Neural cell (in vitro differentiated cells): ENCODE measurements around the gene CEACAM19. TPM values are rescaled to one million over a fixed set of nuclear protein-coding genes. Genes with fewer than 3 reads are reported as not detected.
"Not testable (repeated sequence)": the region's sequence is repeated elsewhere in the genome, so short reads cannot be mapped to it uniquely, and the experiment has no call there.

ENCODE experiments used
- H2AFZ ChIP-seq: fragments of 200-600, 300-800 bp; sonication (generic), shearing (Covaris generic); 2 replicates; pipeline ENCODE4 v1.6.0; 2014; ENCODE audit warnings: low read depth, mild to moderate bottlenecking, antibody characterized with exemption, low read length, moderate library complexity
- H3F3A ChIP-seq: fragments of 200-600 bp; shearing (Covaris generic); 2 replicates; pipeline ENCODE4 v1.6.1; 2016; ENCODE audit warnings: mild to moderate bottlenecking, moderate library complexity, mixed read lengths, antibody characterized with exemption, low read length; ENCODE audit not compliant: insufficient read depth, poor library complexity, severe bottlenecking
- H3K27ac ChIP-seq: fragments of 200-600, 300-800 bp; sonication (generic), shearing (Covaris generic); 2 replicates; pipeline ENCODE4 v1.5.1; 2014; ENCODE audit warnings: mild to moderate bottlenecking, low read length, moderate library complexity
- H3K27me3 ChIP-seq: fragments of 300-800, 200-600 bp; sonication (generic), shearing (Covaris generic); 2 replicates; pipeline ENCODE4 v1.6.0; 2014; ENCODE audit warnings: mild to moderate bottlenecking, low read depth, low read length, moderate library complexity; ENCODE audit not compliant: insufficient read depth
- H3K36me3 ChIP-seq: fragments of 300-800, 200-600 bp; sonication (generic), shearing (Covaris generic); 2 replicates; pipeline ENCODE4 v1.5.1; 2014; ENCODE audit warnings: mild to moderate bottlenecking, antibody characterized with exemption, low read length, moderate library complexity; ENCODE audit not compliant: insufficient read depth
- H3K4me2 ChIP-seq: fragments of 300-800, 200-600 bp; sonication (generic), shearing (Covaris generic); 2 replicates; pipeline ENCODE4 v1.6.0; 2014; ENCODE audit warnings: mild to moderate bottlenecking, low read length
- H3K4me3 ChIP-seq: fragments of 300-800, 200-600 bp; sonication (generic), shearing (Covaris generic); 2 replicates; pipeline ENCODE4 v1.5.1; 2014; ENCODE audit warnings: mild to moderate bottlenecking, low read length, moderate library complexity
- H3K79me2 ChIP-seq: fragments of 200-600 bp; shearing (Covaris generic); replicated peaks from 2 replicates; pipeline ENCODE4 v1.6.0; 2014; ENCODE audit warnings: mild to moderate bottlenecking, low read length, moderate library complexity; ENCODE audit not compliant: insufficient read depth
- H3K9ac ChIP-seq: fragments of 300-800, 200-600 bp; sonication (generic), shearing (Covaris generic); 2 replicates; pipeline ENCODE4 v1.6.1; 2016; ENCODE audit warnings: mild to moderate bottlenecking, low read length, mixed read lengths
- H3K9me2 ChIP-seq: fragments of 200-600 bp; shearing (Covaris generic); 2 replicates; pipeline ENCODE4 v1.6.1; 2016; ENCODE audit warnings: mild to moderate bottlenecking, low read length, mixed read lengths; ENCODE audit not compliant: insufficient read depth
- H3K9me3 ChIP-seq: fragments of 200-600, 300-800 bp; sonication (generic), shearing (Covaris generic); 2 replicates; pipeline ENCODE4 v1.6.1; 2016; ENCODE audit warnings: mild to moderate bottlenecking, mixed run types, low read length, moderate library complexity, mixed read lengths
- H4K20me1 ChIP-seq: fragments of 200-600 bp; shearing (Covaris generic); 2 replicates; pipeline ENCODE4 v1.6.1; 2016; ENCODE audit warnings: mild to moderate bottlenecking, mixed run types; ENCODE audit not compliant: insufficient read depth
- CTCF ChIP-seq: fragments of 450-650 bp; IDR thresholded peaks from 2 replicates; pipeline ENCODE4 v1.5.1; 2014; ENCODE audit warnings: antibody characterized with exemption, mild to moderate bottlenecking, moderate library complexity; ENCODE audit not compliant: poor library complexity, severe bottlenecking
- EP300 ChIP-seq: fragments of 450-650 bp; conservative IDR thresholded peaks from 2 replicates; pipeline ENCODE4 v1.6.1; 2014; ENCODE audit warnings: antibody characterized with exemption, mild to moderate bottlenecking, moderate library complexity; ENCODE audit not compliant: poor library complexity, severe bottlenecking
- EZH2 ChIP-seq: fragments of 200-600, 300-800 bp; shearing (Covaris generic), sonication (generic); IDR thresholded peaks from 2 replicates; pipeline ENCODE4 v1.6.1; 2014; ENCODE audit warnings: antibody characterized with exemption, low read length, borderline replicate concordance, mild to moderate bottlenecking; ENCODE audit not compliant: insufficient read depth, poor library complexity, severe bottlenecking
- MXI1 ChIP-seq: fragments of 450-650 bp; conservative IDR thresholded peaks from 2 replicates; pipeline ENCODE4 v1.6.1; 2014; ENCODE audit warnings: antibody characterized with exemption, mild to moderate bottlenecking; ENCODE audit not compliant: poor library complexity, severe bottlenecking
- POLR2AphosphoS5 ChIP-seq: IDR thresholded peaks from 2 replicates; pipeline ENCODE4 v1.6.1; 2012
- RAD21 ChIP-seq: fragments of 450-650 bp; conservative IDR thresholded peaks from 2 replicates; pipeline ENCODE4 v1.6.1; 2014; ENCODE audit warnings: antibody characterized with exemption, mild to moderate bottlenecking, moderate library complexity
- REST ChIP-seq: IDR thresholded peaks from 2 replicates; pipeline ENCODE4 v1.6.1; 2012; ENCODE audit warnings: borderline replicate concordance
- SMC3 ChIP-seq: fragments of 450-650 bp; conservative IDR thresholded peaks from 2 replicates; pipeline ENCODE4 v1.6.1; 2014; ENCODE audit warnings: antibody characterized with exemption, mild to moderate bottlenecking, moderate library complexity; ENCODE audit not compliant: poor library complexity
- TAF1 ChIP-seq: IDR thresholded peaks from 2 replicates; pipeline ENCODE4 v1.6.1; 2012; ENCODE audit warnings: low read depth
- polyA plus RNA-seq: library from polyadenylated mRNA; depleted of rRNA; stranded (reverse); fragments of >200 nt; gene quantifications from 2 replicates; pipeline ENCODE4 v1.2.3, GENCODE V29; 2014

CEACAM19 gene
- polyA plus RNA-seq, 1 donor from 2014 or later = 1.9 TPM

- Histone ChIP-seq H3F3A (no peaks in the 10 kb centered on the region), H3K4me2 (no peak overlapping the region), H3K79me2 (no peaks in the 10 kb centered on the region), H3K27ac (no peak overlapping the region), H2AFZ (no peak overlapping the region), H4K20me1 (no peaks in the 10 kb centered on the region), H3K4me3 (no peak overlapping the region), H3K36me3 (no peaks in the 10 kb centered on the region), H3K27me3 (no peaks in the 10 kb centered on the region), H3K9ac (no peak overlapping the region), H3K9me2 (no peaks in the 10 kb centered on the region), H3K9me3 (no peaks in the 10 kb centered on the region)
- TF ChIP-seq SMC3 = no peak
- TF ChIP-seq EP300 = no peak
- no peak for TF ChIP-seq TAF1
- no peak for TF ChIP-seq REST
- no peak for TF ChIP-seq RAD21
- no peak for TF ChIP-seq CTCF
Measured at GRCh38 chr19:44718441-44719261, 47.4 kb downstream of the CEACAM19 start.

GRCh38 chr19:44719262-44719701, 48.0 kb downstream of the CEACAM19 start:
- TF ChIP-seq REST = no peak
- TF ChIP-seq POLR2AphosphoS5 = no peak
- no peak for TF ChIP-seq CTCF
- no peak for TF ChIP-seq TAF1
- TF ChIP-seq SMC3 = no peak
- no peak for TF ChIP-seq MXI1
- TF ChIP-seq RAD21 = no peak
- TF ChIP-seq EZH2 = no peak
- no peak for TF ChIP-seq EP300
- no peak overlapping the region for H2AFZ ChIP-seq
- no peak overlapping the region for H3K9ac ChIP-seq
- no peaks in the 10 kb centered on the region for H3F3A ChIP-seq
- no peaks in the 10 kb centered on the region for H3K9me2 ChIP-seq
- no peaks in the 10 kb centered on the region for H3K27me3 ChIP-seq
- no peak overlapping the region for H3K4me3 ChIP-seq
- no peaks in the 10 kb centered on the region for H4K20me1 ChIP-seq
- H3K79me2 ChIP-seq = no peaks in the 10 kb centered on the region
- no peak overlapping the region for H3K4me2 ChIP-seq
- no peak overlapping the region for H3K27ac ChIP-seq
- H3K36me3 ChIP-seq = no peaks in the 10 kb centered on the region
- H3K9me3 ChIP-seq = no peaks in the 10 kb centered on the region

GRCh38 chr19:44720396-44720795, 49.1 kb downstream of the CEACAM19 start:
- not testable (repeated sequence) for H3K9ac ChIP-seq, H4K20me1 ChIP-seq, H3K9me3 ChIP-seq, H3K79me2 ChIP-seq, H3K4me2 ChIP-seq, H3K36me3 ChIP-seq, H2AFZ ChIP-seq, H3K9me2 ChIP-seq, H3K4me3 ChIP-seq, H3K27me3 ChIP-seq, H3K27ac ChIP-seq, H3F3A ChIP-seq
